Fibroblast of mammary gland (primary cell): ENCODE data around the gene C20orf204.

Source experiments
- DNase-seq: peaks from one replicate; pipeline ENCODE4 v3.0.0-alpha.2; 2010; ENCODE audit warnings: low read depth
- H3K4me3 ChIP-seq: 2 replicates; pipeline ENCODE4 v1.5.1; 2011; ENCODE audit warnings: low read depth, mild to moderate bottlenecking, low read length, moderate library complexity; ENCODE audit not compliant: control insufficient read depth
- TF ChIP-seq, protein P1 (sequence below): conservative IDR thresholded peaks from 2 replicates; pipeline ENCODE4 v1.5.1; 2011; ENCODE audit warnings: low read depth, low read length, inconsistent platforms; ENCODE audit not compliant: control insufficient read depth, insufficient read depth

Gene C20orf204

GRCh38 chr20:64044484-64045247 is 8.7 kb downstream of the C20orf204 start:
- no peak overlapping the region for H3K4me3 ChIP-seq
- peak; percentile 41 for DNase-seq
- TF ChIP-seq, protein P1, sequence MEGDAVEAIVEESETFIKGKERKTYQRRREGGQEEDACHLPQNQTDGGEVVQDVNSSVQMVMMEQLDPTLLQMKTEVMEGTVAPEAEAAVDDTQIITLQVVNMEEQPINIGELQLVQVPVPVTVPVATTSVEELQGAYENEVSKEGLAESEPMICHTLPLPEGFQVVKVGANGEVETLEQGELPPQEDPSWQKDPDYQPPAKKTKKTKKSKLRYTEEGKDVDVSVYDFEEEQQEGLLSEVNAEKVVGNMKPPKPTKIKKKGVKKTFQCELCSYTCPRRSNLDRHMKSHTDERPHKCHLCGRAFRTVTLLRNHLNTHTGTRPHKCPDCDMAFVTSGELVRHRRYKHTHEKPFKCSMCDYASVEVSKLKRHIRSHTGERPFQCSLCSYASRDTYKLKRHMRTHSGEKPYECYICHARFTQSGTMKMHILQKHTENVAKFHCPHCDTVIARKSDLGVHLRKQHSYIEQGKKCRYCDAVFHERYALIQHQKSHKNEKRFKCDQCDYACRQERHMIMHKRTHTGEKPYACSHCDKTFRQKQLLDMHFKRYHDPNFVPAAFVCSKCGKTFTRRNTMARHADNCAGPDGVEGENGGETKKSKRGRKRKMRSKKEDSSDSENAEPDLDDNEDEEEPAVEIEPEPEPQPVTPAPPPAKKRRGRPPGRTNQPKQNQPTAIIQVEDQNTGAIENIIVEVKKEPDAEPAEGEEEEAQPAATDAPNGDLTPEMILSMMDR = no peak

DNA sequence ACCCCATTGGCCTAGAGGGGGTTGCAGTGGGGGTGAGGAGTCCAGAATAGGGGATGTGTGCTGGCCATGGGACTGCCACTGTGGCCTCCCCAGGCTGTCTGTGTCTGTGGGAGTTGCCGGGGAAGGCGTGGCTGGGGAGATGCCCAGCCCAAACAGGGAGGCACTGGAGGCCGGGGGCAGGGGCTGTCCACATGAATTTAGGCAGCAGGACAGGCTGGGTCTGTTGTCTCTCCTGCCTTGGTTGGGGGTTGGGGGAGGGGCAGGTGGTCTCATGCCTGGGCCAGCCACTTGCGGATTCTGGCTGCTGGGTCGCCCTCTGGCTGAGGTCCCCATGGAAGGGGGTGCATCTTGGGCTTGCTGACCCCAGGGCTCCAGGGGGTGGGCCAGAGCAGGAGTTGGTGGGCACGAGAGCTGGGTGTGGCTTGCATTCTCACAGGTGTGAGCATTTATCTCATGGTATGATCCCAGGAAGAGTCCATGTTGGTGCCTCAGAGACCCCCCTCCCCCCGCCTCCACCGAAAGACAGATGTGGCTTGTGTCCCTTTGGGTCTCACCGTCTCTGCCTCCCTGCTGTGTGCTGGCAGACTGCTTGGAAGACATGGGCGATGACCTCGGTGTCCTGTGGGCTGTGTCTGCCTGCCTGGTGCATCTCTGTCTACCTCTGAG is 9.5 kb downstream of the C20orf204 start:
- TF ChIP-seq, protein P1 = no peak
- H3K4me3 ChIP-seq = no peak overlapping the region
- DNase-seq = no peak

DNA sequence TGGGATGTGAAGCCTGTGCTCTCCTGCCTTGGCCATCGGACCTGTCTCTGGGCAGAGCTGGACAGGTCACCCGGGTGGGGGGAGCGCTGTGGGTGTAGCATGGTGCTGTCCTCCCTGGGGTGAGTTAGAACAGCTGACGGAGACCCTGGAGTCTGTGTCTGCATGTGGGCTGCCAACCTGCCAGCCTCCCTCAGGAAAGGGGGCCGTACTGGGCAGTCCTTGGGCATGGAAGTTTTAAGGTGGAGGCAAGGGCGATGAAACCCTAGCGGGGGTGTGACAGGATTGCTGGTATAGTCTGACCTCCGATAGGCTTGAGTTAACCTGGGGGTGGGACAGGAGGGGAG is 11.0 kb downstream of the C20orf204 start:
- no peak for DNase-seq
- TF ChIP-seq, protein P1 = no peak
- H3K4me3 ChIP-seq = no peak overlapping the region

- no peak overlapping the region for H3K4me3 ChIP-seq
- TF ChIP-seq, protein P1 = no peak
- DNase-seq = no peak
These were observed 12.0 kb downstream of the C20orf204 start for GRCh38 chr20:64047968-64048401.

- TF ChIP-seq, protein P1 = no peak
- DNase-seq = no peak
- no peak overlapping the region for H3K4me3 ChIP-seq
These were observed 12.5 kb downstream of the C20orf204 start for GRCh38 chr20:64048402-64049044.

DNA sequence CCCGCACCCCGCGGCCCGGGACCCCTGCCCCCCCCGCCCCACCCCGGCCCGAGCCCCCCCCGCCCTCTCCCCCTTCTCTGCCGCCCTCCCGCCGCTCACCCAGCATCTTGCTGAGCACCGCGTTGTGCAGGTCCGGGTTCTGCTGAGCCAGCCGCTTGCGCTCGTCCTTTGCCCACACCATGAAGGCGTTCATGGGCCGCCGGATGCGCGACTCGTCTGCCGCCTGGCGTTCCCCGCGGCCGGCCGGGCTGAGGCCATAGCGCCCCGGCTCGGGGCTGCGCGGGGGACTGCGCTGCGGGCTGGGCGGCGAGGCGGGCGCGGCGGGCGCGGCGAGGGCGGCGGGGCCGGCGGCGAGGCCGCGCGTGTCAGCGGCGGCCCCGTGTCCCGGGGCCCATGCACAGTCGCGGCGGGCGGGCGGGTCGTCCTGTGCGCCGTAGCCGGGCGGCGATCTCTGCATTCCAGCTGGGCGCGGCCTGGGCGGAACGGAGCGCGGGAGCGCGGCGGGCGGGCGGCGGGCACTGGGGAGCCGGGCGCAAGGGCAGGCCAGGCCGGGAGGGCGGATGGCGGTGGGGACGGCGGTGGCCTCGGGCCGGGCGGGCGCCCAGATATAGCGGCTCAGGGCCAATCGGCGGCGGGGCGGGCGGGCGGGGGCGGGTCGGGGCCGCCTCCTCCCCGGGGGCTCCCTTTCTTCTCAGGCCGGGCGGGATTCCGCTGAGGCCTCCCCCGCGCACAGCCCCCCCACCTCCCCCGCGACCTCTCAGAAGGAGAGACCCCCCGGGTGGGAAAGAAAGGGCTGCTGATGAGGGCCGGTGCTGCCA is 13.3 kb downstream of the C20orf204 start, which contains the start of gene SOX18:
TSS of gene SOX18 (minus strand) at position 580 of the 818 bp plus-strand sequence. CDS start at position 457, 123 bp downstream.
- H3K4me3 ChIP-seq = no peak within 1 kb of the TSS
- TF ChIP-seq, protein P1 = no peak
- peak; percentile 19 for DNase-seq
